ENCODE results near the gene LPP.

Gene LPP

GRCh38 chr3:188342991-188343732 lies 189.2 kb downstream of the LPP start:
- DNase-seq: no peak

DNA sequence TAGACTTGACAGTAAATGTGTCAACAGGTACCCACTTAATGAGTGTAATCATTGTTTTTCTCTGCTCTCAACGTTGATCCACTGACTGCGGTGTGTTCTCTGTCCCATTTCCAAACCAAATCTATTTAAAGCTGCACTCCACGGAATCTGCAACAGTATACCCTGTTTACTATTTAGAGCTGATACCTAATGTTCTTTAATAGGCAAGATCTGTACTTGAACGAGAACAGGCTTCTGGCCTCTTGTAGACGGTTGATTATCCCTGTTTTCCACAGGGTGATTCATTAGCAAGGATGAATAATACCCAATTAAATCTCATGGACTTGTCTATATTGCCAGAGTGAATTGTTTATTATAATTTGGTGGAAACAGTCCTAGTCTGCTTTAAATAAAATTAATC lies 189.9 kb downstream of the LPP start:
- DNase-seq: no peak

DNA sequence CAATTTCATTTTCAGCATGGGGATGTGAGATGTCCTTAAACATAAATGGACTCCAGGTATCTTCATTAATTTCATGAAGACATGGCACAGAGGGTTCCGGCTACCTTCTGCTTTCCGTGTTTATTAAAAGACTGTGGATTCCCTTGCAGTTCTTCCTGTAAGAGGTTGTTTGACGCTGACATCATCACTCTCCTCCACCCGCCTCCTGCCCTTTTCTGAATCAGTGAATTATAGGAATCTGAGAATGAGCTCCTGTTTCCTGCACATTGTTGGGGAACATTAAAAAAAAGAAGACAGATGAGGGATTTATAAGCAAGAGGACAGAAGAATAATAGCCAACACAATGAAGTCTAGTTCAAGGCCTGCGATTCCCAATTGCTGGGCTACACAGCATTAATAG lies 191.3 kb downstream of the LPP start:
- no peak for DNase-seq

DNA sequence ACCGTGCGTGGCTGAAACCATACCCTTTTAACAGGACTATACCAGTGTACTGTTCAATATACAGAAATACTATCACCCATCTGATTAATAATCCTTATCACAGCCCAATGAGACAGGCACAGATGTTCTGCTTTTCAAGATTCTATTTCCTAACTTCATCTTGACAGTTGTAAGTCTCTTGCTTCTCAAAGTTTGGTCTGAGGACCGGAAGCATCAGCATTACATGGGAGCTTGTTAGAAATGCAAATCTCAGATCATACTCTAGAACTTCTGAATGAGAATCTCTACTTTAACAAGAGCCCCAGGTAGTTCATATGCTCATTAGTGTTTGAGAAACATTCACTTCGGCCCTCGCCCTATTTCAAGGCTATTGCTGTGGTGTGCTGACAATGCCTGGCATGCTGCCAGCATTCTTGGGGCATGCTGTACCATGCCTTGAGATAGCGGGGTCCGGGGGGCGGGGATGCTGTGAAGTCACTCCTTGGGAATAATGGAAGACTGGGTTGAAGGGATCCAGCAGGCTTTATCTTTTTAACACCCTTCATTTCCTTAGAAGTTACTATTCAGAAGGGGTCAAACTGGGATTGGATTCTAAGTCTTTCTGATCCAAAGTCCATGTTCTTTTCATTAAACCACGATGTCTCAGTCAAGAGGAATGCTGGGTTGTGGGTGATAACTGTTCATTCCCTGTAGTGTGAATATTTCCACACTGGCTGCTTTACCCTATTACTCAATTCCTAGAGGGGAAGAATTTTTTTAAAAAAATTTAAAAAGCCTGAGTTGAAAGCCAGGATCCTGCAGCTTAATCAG lies 194.7 kb downstream of the LPP start:
- no peak for DNase-seq

GRCh38 chr3:188349351-188349901 lies 195.5 kb downstream of the LPP start:
- no peak for DNase-seq

DNA sequence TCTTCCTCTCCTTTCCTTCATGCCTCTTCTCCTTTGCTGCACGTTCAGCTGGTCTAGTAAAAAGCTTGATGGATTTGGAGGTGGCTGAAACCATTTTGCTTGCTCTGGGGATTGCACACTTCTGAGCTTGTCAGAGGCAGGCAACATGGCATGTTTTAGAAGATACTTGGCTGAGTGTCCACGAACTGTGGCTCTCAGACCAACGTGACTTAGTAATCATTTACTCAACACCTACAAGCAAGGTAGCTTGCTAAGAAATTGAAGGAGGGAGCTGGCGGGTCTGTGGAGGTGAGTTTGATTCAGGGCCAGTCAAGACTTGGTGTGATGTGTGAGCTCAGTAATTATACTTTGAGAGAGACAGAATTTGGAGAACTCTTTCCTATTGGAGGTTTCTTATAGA lies 196.0 kb downstream of the LPP start:
- DNase-seq: no peak

GRCh38 chr3:188350961-188351360 lies 197.0 kb downstream of the LPP start:
- DNase-seq: no peak

DNA sequence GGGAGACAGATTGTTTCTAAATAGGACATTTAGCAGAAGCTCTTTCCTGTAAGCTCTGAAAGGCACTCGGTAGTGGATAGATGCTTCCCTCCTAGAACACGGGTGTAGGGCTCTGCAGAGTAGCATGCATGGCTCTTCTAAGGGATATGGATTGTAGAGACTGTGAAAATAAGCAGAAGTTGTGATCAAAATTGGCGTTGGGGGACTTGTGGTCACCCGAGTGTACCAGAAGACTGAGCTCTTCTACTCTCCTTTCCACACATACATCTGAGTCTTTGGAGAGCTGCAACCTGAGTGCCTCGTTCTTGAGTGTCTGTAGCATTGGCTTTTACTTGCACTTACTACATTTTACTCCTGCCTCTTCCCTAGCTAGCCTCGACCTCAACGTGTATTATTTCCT lies 197.7 kb downstream of the LPP start:
- DNase-seq: no peak

- DNase-seq: no peak
Observed at GRCh38 chr3:188352196-188352927, 198.4 kb downstream of the LPP start.

- DNase-seq: no peak
Observed at GRCh38 chr3:188353426-188353825, 199.5 kb downstream of the LPP start.

DNA sequence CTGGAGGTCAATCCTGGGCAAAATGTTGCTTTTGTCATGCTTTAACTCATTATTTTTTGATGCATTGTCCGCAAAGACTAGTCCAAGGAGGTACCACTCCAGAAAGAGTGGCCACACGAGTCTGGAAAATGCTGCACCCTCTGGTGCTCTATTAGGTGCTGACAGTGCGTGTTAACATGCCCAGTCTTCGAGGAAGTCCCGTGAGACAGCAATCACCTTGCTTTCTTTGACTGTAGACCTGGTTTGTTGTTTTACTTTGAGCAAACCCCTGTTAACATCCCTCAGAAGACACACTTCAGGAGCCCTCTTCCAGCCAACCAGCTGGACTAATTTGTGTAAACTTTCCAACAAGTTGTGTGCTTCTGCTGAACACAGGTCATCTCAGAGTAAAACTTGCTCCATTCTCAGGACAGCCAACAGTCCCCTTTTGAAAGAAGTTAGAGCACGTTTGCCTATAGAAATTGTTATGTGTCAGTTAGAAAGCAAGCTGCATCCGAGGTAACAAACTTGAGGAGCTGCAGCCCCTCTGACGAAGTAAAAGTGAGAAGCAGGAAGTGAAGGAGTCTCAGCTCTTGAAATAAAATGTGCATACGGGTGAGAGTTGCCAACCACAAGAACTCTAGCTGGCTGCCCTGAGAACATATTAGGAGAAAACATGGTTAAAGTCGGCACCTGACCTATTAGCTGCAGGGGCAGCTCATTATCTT lies 205.0 kb downstream of the LPP start:
- DNase-seq: peak; percentile 43

- no peak for DNase-seq
Observed at GRCh38 chr3:188360364-188360881, 206.5 kb downstream of the LPP start.

- DNase-seq: no peak
Observed at GRCh38 chr3:188361888-188362287, 207.9 kb downstream of the LPP start.

DNA sequence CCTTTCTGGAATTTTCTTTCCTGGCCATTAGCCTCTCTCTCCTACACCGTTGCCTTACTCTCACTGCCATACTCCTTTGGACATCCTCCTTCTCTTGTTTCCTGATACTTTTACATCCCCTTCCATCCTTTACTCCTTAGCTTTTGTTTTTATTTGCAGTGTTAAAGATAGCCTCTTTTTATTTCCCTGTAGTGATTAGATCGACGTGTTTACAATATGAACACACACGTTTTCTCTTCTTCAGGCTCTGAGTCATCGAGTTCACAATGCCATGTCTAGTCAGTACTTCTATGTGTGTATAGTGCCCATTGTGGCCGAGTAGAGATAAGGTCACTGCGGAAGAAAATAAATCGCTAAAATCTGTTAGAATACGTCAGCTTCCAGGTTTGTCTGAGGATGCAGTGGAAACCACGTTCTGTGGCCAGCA lies 208.5 kb downstream of the LPP start:
- peak in 1 of 2 donors; percentile 23 for DNase-seq

DNA sequence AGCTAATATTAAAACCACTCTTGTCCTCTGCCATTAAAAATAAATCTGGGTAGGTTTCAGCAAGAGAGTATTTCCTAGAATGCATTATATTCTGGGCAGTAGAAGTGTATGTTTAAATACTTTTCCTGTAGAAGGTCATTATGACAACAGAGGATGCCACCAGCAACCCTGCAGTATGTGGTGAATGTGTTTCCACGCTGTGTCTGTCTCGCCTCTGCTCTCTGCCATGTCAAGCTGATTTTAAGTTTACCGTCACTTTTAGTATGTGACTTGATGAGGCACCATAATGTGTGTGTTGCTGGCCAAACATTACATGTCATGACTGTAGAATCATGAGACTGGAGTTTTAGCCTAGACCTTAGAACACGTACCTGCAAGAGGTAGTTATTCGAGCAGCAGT lies 211.2 kb downstream of the LPP start:
- DNase-seq: no peak

- no peak for DNase-seq
Observed at GRCh38 chr3:188365988-188366698, 212.2 kb downstream of the LPP start.

DNA sequence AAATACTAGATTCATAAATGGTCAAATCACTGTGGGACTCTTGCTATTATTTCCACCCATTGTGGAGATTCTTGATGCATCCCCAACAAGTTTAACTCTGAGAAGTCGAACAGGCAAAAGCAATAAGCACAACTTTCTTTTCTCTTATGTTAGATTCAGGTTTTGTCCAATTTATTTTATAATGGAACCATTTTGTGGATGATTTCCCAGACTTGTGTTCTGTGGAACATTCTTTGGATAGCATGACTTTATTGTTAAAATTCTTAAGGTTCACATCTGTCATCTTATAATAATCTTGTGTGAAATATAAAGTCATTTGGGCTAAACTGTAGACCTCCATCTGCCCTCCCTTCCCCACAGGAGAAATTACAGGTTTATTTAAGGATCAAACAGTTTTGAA lies 213.7 kb downstream of the LPP start:
- no peak for DNase-seq

- no peak for DNase-seq
Observed at GRCh38 chr3:188369526-188369925, 215.6 kb downstream of the LPP start.

DNA sequence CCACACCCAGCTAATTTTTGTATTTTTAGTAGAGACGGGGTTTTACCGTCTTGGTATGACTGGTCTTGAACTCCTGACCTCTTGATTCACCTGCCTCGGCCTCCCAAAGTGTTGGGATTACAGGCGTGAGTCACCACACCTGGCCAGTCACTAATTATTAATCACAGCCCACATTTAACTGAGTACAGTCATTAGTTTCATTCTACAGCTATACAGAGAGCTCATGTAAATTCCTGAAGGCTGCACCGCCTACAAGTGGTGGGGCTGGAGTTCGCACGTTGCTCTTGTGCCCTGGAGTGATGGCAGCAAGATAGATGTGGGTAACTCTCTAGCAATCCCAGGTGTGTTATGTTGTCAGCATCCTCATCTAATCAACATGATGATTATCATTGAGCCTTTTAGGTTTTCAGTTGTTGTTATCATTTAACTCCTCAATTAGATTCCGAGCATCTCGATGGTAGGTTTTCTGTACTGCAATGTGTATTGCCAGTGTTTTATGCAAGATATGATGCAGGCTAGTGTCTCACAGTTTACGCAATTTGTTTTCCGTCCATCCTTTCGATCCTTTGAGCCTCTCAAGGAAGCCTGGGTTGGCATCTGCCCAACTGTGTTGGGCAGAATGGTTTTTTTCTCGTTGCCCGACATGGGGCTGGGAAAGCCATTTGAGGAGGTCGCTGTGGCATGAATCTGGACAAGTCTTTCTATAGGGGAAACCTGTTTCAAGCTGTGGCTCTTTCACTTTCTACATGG lies 216.3 kb downstream of the LPP start:
- no peak for DNase-seq

GRCh38 chr3:188378786-188379185 lies 224.8 kb downstream of the LPP start:
- DNase-seq: no peak

GRCh38 chr3:188380252-188380651 lies 226.3 kb downstream of the LPP start:
- DNase-seq: no peak

Data from CD4-positive, alpha-beta T cell treated with Interleukin-4 for 1 hour (primary cell).